A549 (cell line): Measurements from ENCODE around the gene PLSCR2. TPM values are rescaled to one million over a fixed set of nuclear protein-coding genes. Genes with fewer than 3 reads are reported as not detected.

Source experiments
- ATAC-seq, 2 experiments: fragments of 200-7000 bp in 1 of 2; fragments of >200 bp in 1 of 2; cut with Nextera tagmentation in 1 of 2; cut with Tn5 transposase in 1 of 2; 3 replicates each; pipeline versions ENCODE4 v1.8.0 to v1.9.1; 2018 to 2020; ENCODE audit warnings: mild to moderate bottlenecking in 1 of 2, moderate library complexity in 1 of 2
- CTCF ChIA-PET: fragments of 300-600 bp; sonication (Branson Sonifier 250); formaldehyde crosslinking; extraction: SDS; loops from one replicate; lab custom pipeline; 2021; ENCODE audit warnings: antibody characterized with exemption, inconsistent platforms; lab: Yijun Ruan, JAX
- POLR2A ChIA-PET: fragments of 350-600 bp; formaldehyde crosslinking; extraction: SDS; loops from one replicate; lab custom pipeline; 2021; ENCODE audit warnings: antibody characterized with exemption, inconsistent platforms; lab: Yijun Ruan, JAX
- DNase-seq, 2 experiments: peaks; one replicate each; pipeline versions ENCODE4 v3.0.0 to v3.0.0-alpha.2; 2011 to 2016; ENCODE audit warnings: low read depth in 1 of 2, low spot score in 1 of 2
- FAIRE-seq: peaks from 2 replicates; lab custom pipeline; 2011; peaks lifted over from hg19 to GRCh38; lab: Jason Lieb, UNC
- H3K27ac ChIP-seq, 2 experiments: fragments of >200 bp; sonication (Bioruptor Twin); formaldehyde crosslinking; 3 replicates each; pipeline ENCODE4 v1.5.1; 2016 to 2017
- H3K4me1 ChIP-seq: fragments of >200 bp; sonication (Bioruptor Twin); formaldehyde crosslinking; 3 replicates; pipeline ENCODE4 v1.6.1; 2016
- H3K4me2 ChIP-seq: fragments of >200 bp; sonication (Bioruptor Twin); formaldehyde crosslinking; 3 replicates; pipeline ENCODE4 v1.6.1; 2016
- H3K4me3 ChIP-seq: fragments of >200 bp; sonication (Bioruptor Twin); formaldehyde crosslinking; 3 replicates; pipeline ENCODE4 v1.5.1; 2016
- H3K9me3 ChIP-seq: fragments of >200 bp; sonication (Bioruptor Twin); formaldehyde crosslinking; 3 replicates; pipeline ENCODE4 v1.6.1; 2016
- ATOH8 ChIP-seq: fragments of 250-450 bp; sonication (Bioruptor Pico); IDR thresholded peaks from 2 replicates; pipeline ENCODE4 v1.5.0; 2020; ENCODE audit warnings: low read depth, mild to moderate bottlenecking, moderate library complexity
- BHLHE40 ChIP-seq: IDR thresholded peaks from 2 replicates; pipeline ENCODE4 v1.6.1; 2012; ENCODE audit warnings: low read depth, low read length, inconsistent platforms
- CBX2 ChIP-seq: fragments of 200-600 bp; sonication (generic); IDR thresholded peaks from 2 replicates; pipeline ENCODE4 v1.6.1; 2016; ENCODE audit warnings: low read depth, mild to moderate bottlenecking, borderline replicate concordance
- CBX8 ChIP-seq: fragments of 200-600 bp; sonication (generic); IDR thresholded peaks from 2 replicates; pipeline ENCODE4 v1.6.1; 2016
- E2F6 ChIP-seq: IDR thresholded peaks from 2 replicates; pipeline ENCODE4 v1.6.1; 2012; ENCODE audit warnings: low read depth, borderline replicate concordance
- EHMT2 ChIP-seq: fragments of 200-600 bp; sonication (generic); IDR thresholded peaks from 2 replicates; pipeline ENCODE4 v1.6.1; 2016; ENCODE audit warnings: antibody characterized with exemption, low read depth, mild to moderate bottlenecking, moderate library complexity
- EP300 ChIP-seq, 2 experiments: fragments of >200 bp; sonication (Bioruptor Twin); formaldehyde crosslinking; IDR thresholded peaks; 2 replicates in 1 of 2; 3 replicates in 1 of 2; pipeline ENCODE4 v1.6.1; 2016 to 2017
- ESRRA ChIP-seq: fragments of 150-350 bp; IDR thresholded peaks from 2 replicates; pipeline ENCODE4 v1.6.1; 2014; ENCODE audit warnings: mild to moderate bottlenecking, low read length, borderline replicate concordance
- FOXS1 ChIP-seq: fragments of 250-450 bp; sonication (Bioruptor Pico); IDR thresholded peaks from 2 replicates; pipeline ENCODE4 v1.5.0; 2020; ENCODE audit warnings: mild to moderate bottlenecking, moderate library complexity
- GATA3 ChIP-seq: IDR thresholded peaks from 2 replicates; pipeline ENCODE4 v1.6.1; 2012; ENCODE audit warnings: borderline replicate concordance
- HES2 ChIP-seq: fragments of >200 bp; sonication (Bioruptor Twin); formaldehyde crosslinking; IDR thresholded peaks from 2 replicates; pipeline ENCODE4 v1.6.1; 2016
- HEYL ChIP-seq: fragments of 250-450 bp; sonication (Bioruptor Pico); IDR thresholded peaks from 2 replicates; pipeline ENCODE4 v1.8.0; 2021; ENCODE audit warnings: mild to moderate bottlenecking, moderate library complexity
- HOXA7 ChIP-seq: fragments of 250-450 bp; sonication (Bioruptor Pico); IDR thresholded peaks from 2 replicates; pipeline ENCODE4 v1.5.0; 2020; ENCODE audit warnings: mild to moderate bottlenecking, moderate library complexity
- JUNB ChIP-seq: fragments of >200 bp; sonication (Bioruptor Twin); formaldehyde crosslinking; IDR thresholded peaks from 2 replicates; pipeline ENCODE4 v1.6.1; 2016
- KDM1A ChIP-seq: fragments of 200-600 bp; sonication (generic); IDR thresholded peaks from 2 replicates; pipeline ENCODE4 v1.6.1; 2016; ENCODE audit warnings: low read depth, mild to moderate bottlenecking
- KDM5A ChIP-seq: fragments of 200-600 bp; sonication (generic); IDR thresholded peaks from 2 replicates; pipeline ENCODE4 v1.6.1; 2016; ENCODE audit warnings: antibody characterized with exemption, mild to moderate bottlenecking
- MAFK ChIP-seq: fragments of 450-650 bp; IDR thresholded peaks from 2 replicates; pipeline ENCODE4 v1.6.1; 2014; ENCODE audit not compliant: partially characterized antibody
- PBX3 ChIP-seq: IDR thresholded peaks from 2 replicates; pipeline ENCODE4 v1.6.1; 2012
- RCOR1 ChIP-seq: fragments of 150-350 bp; IDR thresholded peaks from 2 replicates; pipeline ENCODE4 v1.6.1; 2014; ENCODE audit warnings: antibody characterized with exemption, low read length, low read depth
- RFX5 ChIP-seq: fragments of 450-650 bp; IDR thresholded peaks from 2 replicates; pipeline ENCODE4 v1.7.1; 2014; ENCODE audit warnings: antibody characterized with exemption, mild to moderate bottlenecking, moderate library complexity
- RNF2 ChIP-seq: fragments of 200-600 bp; sonication (generic); IDR thresholded peaks from 2 replicates; pipeline ENCODE4 v1.6.1; 2016; ENCODE audit warnings: low read depth, mild to moderate bottlenecking, antibody characterized with exemption, moderate library complexity, borderline replicate concordance
- ZC3H11A ChIP-seq: fragments of 450-650 bp; IDR thresholded peaks from 2 replicates; pipeline ENCODE4 v1.6.1; 2014; ENCODE audit warnings: antibody characterized with exemption, mild to moderate bottlenecking
- ZSCAN20 ChIP-seq: fragments of 250-450 bp; sonication (Bioruptor Pico); IDR thresholded peaks from 2 replicates; pipeline ENCODE4 v1.8.0; 2022; ENCODE audit warnings: mild to moderate bottlenecking, moderate library complexity
- WGBS: methylation state at CpG from one replicate; pipeline ENCODE4 v1.1.6; 2017; ENCODE audit errors: missing lambda C conversion rate; 5-methylcytosine and 5-hydroxymethylcytosine counted together
- polyA plus RNA-seq, 4 experiments: library from polyadenylated mRNA; depleted of rRNA in 3 of 4; stranded (reverse); fragments of >200 nt; fragmentation: RNase III in 1 of 4; extraction: RNeasy Plus Mini Kit Qiagen cat#74134 plus additional on column Dnase treatment in 1 of 4; gene quantifications; 2 replicates in 3 of 4; 3 replicates in 1 of 4; pipeline ENCODE4 v1.2.3, GENCODE V29; 2011 to 2017

PLSCR2 gene
- polyA plus RNA-seq, 2 of the 4 experiments (the other 2 are of a cell fraction): 0.10 TPM; not detected in 1

- no peak overlapping the region for H3K4me3 ChIP-seq
- no peaks in the 10 kb centered on the region for H3K9me3 ChIP-seq
- FAIRE-seq (no peak), ATAC-seq (no peak), DNase-seq (no peak)
- H3K4me2 ChIP-seq: no peak overlapping the region
- no peaks in the 10 kb centered on the region for H3K4me1 ChIP-seq
- TF ChIP-seq ZC3H11A (no peak), CBX8 (no peak), MAFK (no peak), PBX3 (no peak), HEYL (CRISPR knock-in tag) (no peak), ZSCAN20 (no peak), E2F6 (no peak), RFX5 (no peak), KDM1A (no peak)
- CTCF ChIA-PET: no interaction called here
- no peak overlapping the region for H3K27ac ChIP-seq
- POLR2A ChIA-PET: no interaction called here
Observed at GRCh38 chr3:146404436-146404835, 64.9 kb downstream of the PLSCR2 start.

GRCh38 chr3:146403792-146404191 lies 65.6 kb downstream of the PLSCR2 start:
- no peaks in the 10 kb centered on the region for H3K9me3 ChIP-seq
- H3K4me2 ChIP-seq: no peak overlapping the region
- CTCF ChIA-PET: no interaction called here
- no peak for TF ChIP-seq KDM1A
- POLR2A ChIA-PET: no interaction called here
- no peak overlapping the region for H3K27ac ChIP-seq
- no peak for FAIRE-seq
- no peak for ATAC-seq
- no peak overlapping the region for H3K4me3 ChIP-seq
- DNase-seq: no peak
- no peaks in the 10 kb centered on the region for H3K4me1 ChIP-seq
- WGBS: 51% methylated on average over 3 of the region's 3 CpGs

- Histone ChIP-seq H3K4me3 (no peak overlapping the region), H3K4me2 (no peak overlapping the region), H3K9me3 (no peaks in the 10 kb centered on the region), H3K4me1 (no peaks in the 10 kb centered on the region), H3K27ac (no peak overlapping the region)
- ChIA-PET CTCF (interaction anchor here (0.9 kb wide), 1 partner anchor 190 kb away, joined by 3 read pairs; no protein-coding TSS in a partner anchor), POLR2A (interaction anchor here (0.5 kb wide), 1 partner anchor 63 kb away, joined by 3 read pairs; no protein-coding TSS in a partner anchor)
- no peak for ATAC-seq
- FAIRE-seq: no peak
- WGBS: 57% methylated on average over 4 of the region's 4 CpGs
- TF ChIP-seq KDM5A (no peak), BHLHE40 (no peak), GATA3 (no peak), RNF2 (no peak), JUNB (no peak), ATOH8 (CRISPR knock-in tag) (no peak), CBX2 (no peak), EHMT2 (no peak), RFX5 (no peak), PBX3 (no peak), FOXS1 (CRISPR knock-in tag) (no peak), RCOR1 (no peak), HES2 (no peak), ESRRA (no peak), EP300 (IDR thresholded peaks at IDR 0.05) (no peak), HOXA7 (no peak)
- no peak for DNase-seq
Observed at GRCh38 chr3:146396792-146397191, 72.6 kb downstream of the PLSCR2 start.
